ENCODE data around the gene RBM8A.

RBM8A gene

GRCh38 chr1:145917595-145917994, 9.7 kb downstream of the RBM8A start:
- no peaks in the 10 kb centered on the region for H3K9me3 ChIP-seq (ENCODE audit: control insufficient read depth, insufficient read depth, low read length)
- H3K36me3 ChIP-seq (ENCODE audit: insufficient read depth, low read length): no peaks in the 10 kb centered on the region
- peak overlapping the region; percentile 67; the same call in 1 of the 2 replicates for H3K9ac ChIP-seq (ENCODE audit: low read depth, low read length)
- H3K4me1 ChIP-seq (ENCODE audit: insufficient read depth, low read length): no peaks in the 10 kb centered on the region; the same call in 1 of the 2 replicates

- Histone ChIP-seq H3K36me3 (ENCODE audit: insufficient read depth, low read length) (no peaks in the 10 kb centered on the region), H3K9me3 (ENCODE audit: control insufficient read depth, insufficient read depth, low read length) (no peaks in the 10 kb centered on the region), H3K9ac (ENCODE audit: low read depth, low read length) (no peak overlapping the region), H3K4me1 (ENCODE audit: insufficient read depth, low read length) (no peaks in the 10 kb centered on the region; the same call in 1 of the 2 replicates)
Measured at GRCh38 chr1:145916745-145917144, 10.5 kb downstream of the RBM8A start.

- H3K4me1 ChIP-seq (ENCODE audit: insufficient read depth, low read length): peaks cover 7% of the 10 kb centered on the region; the same call in 1 of the 2 replicates
- H3K9me3 ChIP-seq (ENCODE audit: control insufficient read depth, insufficient read depth, low read length): no peaks in the 10 kb centered on the region
- H3K36me3 ChIP-seq (ENCODE audit: insufficient read depth, low read length): no peaks in the 10 kb centered on the region; the same call in 1 of the 2 replicates
- no peak overlapping the region for H3K9ac ChIP-seq (ENCODE audit: low read depth, low read length)
Measured at GRCh38 chr1:145912128-145912641, 15.1 kb downstream of the RBM8A start.

- H3K9ac ChIP-seq (ENCODE audit: low read depth, low read length): no peak overlapping the region
- peaks cover 9% of the 10 kb centered on the region; the same call in 1 of the 2 replicates for H3K4me1 ChIP-seq (ENCODE audit: insufficient read depth, low read length)
- H3K36me3 ChIP-seq (ENCODE audit: insufficient read depth, low read length): no peaks in the 10 kb centered on the region; the same call in 1 of the 2 replicates
- H3K9me3 ChIP-seq (ENCODE audit: control insufficient read depth, insufficient read depth, low read length): no peaks in the 10 kb centered on the region
Measured at GRCh38 chr1:145908653-145909052, 18.6 kb downstream of the RBM8A start.

GRCh38 chr1:145906954-145907753, 20.1 kb downstream of the RBM8A start:
- Histone ChIP-seq H3K36me3 (ENCODE audit: insufficient read depth, low read length) (no peaks in the 10 kb centered on the region; the same call in 1 of the 2 replicates), H3K9me3 (ENCODE audit: control insufficient read depth, insufficient read depth, low read length) (no peaks in the 10 kb centered on the region), H3K4me1 (ENCODE audit: insufficient read depth, low read length) (peaks cover 9% of the 10 kb centered on the region; the same call in 1 of the 2 replicates), H3K9ac (ENCODE audit: low read depth, low read length) (no peak overlapping the region)

GRCh38 chr1:145901312-145902021, 25.8 kb downstream of the RBM8A start:
- H3K36me3 ChIP-seq (ENCODE audit: insufficient read depth, low read length): no peaks in the 10 kb centered on the region
- H3K4me1 ChIP-seq (ENCODE audit: insufficient read depth, low read length): no peaks in the 10 kb centered on the region
- H3K9ac ChIP-seq (ENCODE audit: low read depth, low read length): no peak overlapping the region
- H3K9me3 ChIP-seq (ENCODE audit: control insufficient read depth, insufficient read depth, low read length): no peaks in the 10 kb centered on the region

GRCh38 chr1:145898756-145899155, 28.5 kb downstream of the RBM8A start:
- Histone ChIP-seq H3K4me1 (ENCODE audit: insufficient read depth, low read length) (no peaks in the 10 kb centered on the region), H3K9ac (ENCODE audit: low read depth, low read length) (no peak overlapping the region), H3K36me3 (ENCODE audit: insufficient read depth, low read length) (no peaks in the 10 kb centered on the region), H3K9me3 (ENCODE audit: control insufficient read depth, insufficient read depth, low read length) (no peaks in the 10 kb centered on the region)

- no peaks in the 10 kb centered on the region for H3K36me3 ChIP-seq (ENCODE audit: insufficient read depth, low read length)
- H3K9me3 ChIP-seq (ENCODE audit: control insufficient read depth, insufficient read depth, low read length): no peaks in the 10 kb centered on the region
- no peaks in the 10 kb centered on the region for H3K4me1 ChIP-seq (ENCODE audit: insufficient read depth, low read length)
- H3K9ac ChIP-seq (ENCODE audit: low read depth, low read length): no peak overlapping the region
Measured at GRCh38 chr1:145897969-145898368, 29.3 kb downstream of the RBM8A start.

- Histone ChIP-seq H3K9ac (ENCODE audit: low read depth, low read length) (no peak overlapping the region), H3K36me3 (ENCODE audit: insufficient read depth, low read length) (no peaks in the 10 kb centered on the region), H3K4me1 (ENCODE audit: insufficient read depth, low read length) (peaks cover 18% of the 10 kb centered on the region), H3K9me3 (ENCODE audit: control insufficient read depth, insufficient read depth, low read length) (no peaks in the 10 kb centered on the region)
Measured at GRCh38 chr1:145895471-145895870, 31.8 kb downstream of the RBM8A start.

GRCh38 chr1:145893306-145894055, 33.8 kb downstream of the RBM8A start:
- H3K9ac ChIP-seq (ENCODE audit: low read depth, low read length): no peak overlapping the region
- no peaks in the 10 kb centered on the region for H3K9me3 ChIP-seq (ENCODE audit: control insufficient read depth, insufficient read depth, low read length)
- peaks cover 18% of the 10 kb centered on the region for H3K4me1 ChIP-seq (ENCODE audit: insufficient read depth, low read length)
- no peaks in the 10 kb centered on the region for H3K36me3 ChIP-seq (ENCODE audit: insufficient read depth, low read length)

GRCh38 chr1:145892486-145893087, 34.7 kb downstream of the RBM8A start:
- no peaks in the 10 kb centered on the region for H3K9me3 ChIP-seq (ENCODE audit: control insufficient read depth, insufficient read depth, low read length)
- H3K9ac ChIP-seq (ENCODE audit: low read depth, low read length): 0 out of 2 replicates have a peak overlapping the region, but pooled peaks have one; percentile 30
- H3K36me3 ChIP-seq (ENCODE audit: insufficient read depth, low read length): no peaks in the 10 kb centered on the region
- peaks cover 18% of the 10 kb centered on the region for H3K4me1 ChIP-seq (ENCODE audit: insufficient read depth, low read length)

- Histone ChIP-seq H3K36me3 (ENCODE audit: insufficient read depth, low read length) (no peaks in the 10 kb centered on the region), H3K9me3 (ENCODE audit: control insufficient read depth, insufficient read depth, low read length) (no peaks in the 10 kb centered on the region), H3K9ac (ENCODE audit: low read depth, low read length) (peak overlapping the region; percentile 30; the same call in 1 of the 2 replicates), H3K4me1 (ENCODE audit: insufficient read depth, low read length) (peaks cover 18% of the 10 kb centered on the region)
Measured at GRCh38 chr1:145891587-145892485, 35.4 kb downstream of the RBM8A start.

GRCh38 chr1:145891143-145891542, 36.1 kb downstream of the RBM8A start:
- Histone ChIP-seq H3K36me3 (ENCODE audit: insufficient read depth, low read length) (no peaks in the 10 kb centered on the region), H3K9ac (ENCODE audit: low read depth, low read length) (no peak overlapping the region), H3K9me3 (ENCODE audit: control insufficient read depth, insufficient read depth, low read length) (no peaks in the 10 kb centered on the region), H3K4me1 (ENCODE audit: insufficient read depth, low read length) (peaks cover 18% of the 10 kb centered on the region)

Measured in ES-I3 (cell line).